Keratinocyte (primary cell): ENCODE measurements around the gene FOXO1. TPM values are rescaled to one million over a fixed set of nuclear protein-coding genes. Genes with fewer than 3 reads are reported as not detected.

Source experiments
- DNase-seq: peaks from one replicate; pipeline ENCODE4 v3.0.0-alpha.2; 2011; ENCODE audit warnings: low read depth, missing footprints, low spot score
- FAIRE-seq: peaks from 2 replicates; lab custom pipeline; 2011; peaks lifted over from hg19 to GRCh38; lab: Jason Lieb, UNC
- H2AFZ ChIP-seq: 2 replicates; pipeline ENCODE4 v1.6.0; 2012; ENCODE audit warnings: low read length, control low read depth, inconsistent platforms; ENCODE audit not compliant: control insufficient read depth
- H3K27ac ChIP-seq: 2 replicates; pipeline ENCODE4 v1.5.1; 2011; ENCODE audit warnings: low read length; ENCODE audit not compliant: control insufficient read depth, insufficient read depth
- H3K27me3 ChIP-seq: 3 replicates; pipeline ENCODE4 v1.6.0; 2011; ENCODE audit warnings: low read length; ENCODE audit not compliant: control insufficient read depth, insufficient read depth; ENCODE audit errors: extremely low read depth
- H3K36me3 ChIP-seq, 2 experiments: 2 replicates in 1 of 2; 3 replicates in 1 of 2; pipeline ENCODE4 v1.5.1; 2011; ENCODE audit warnings: low read length in 2 of 2, mild to moderate bottlenecking in 1 of 2; ENCODE audit not compliant: control insufficient read depth in 2 of 2, insufficient read depth in 2 of 2; ENCODE audit errors: extremely low read depth in 1 of 2
- H3K4me1 ChIP-seq: 3 replicates; pipeline ENCODE4 v1.5.1; 2011; ENCODE audit warnings: low read length; ENCODE audit not compliant: control insufficient read depth, insufficient read depth; ENCODE audit errors: extremely low read depth
- H3K4me2 ChIP-seq: 3 replicates; pipeline ENCODE4 v1.6.0; 2011; ENCODE audit warnings: low read depth, low read length; ENCODE audit not compliant: control insufficient read depth, insufficient read depth; ENCODE audit errors: extremely low read depth
- H3K4me3 ChIP-seq, 3 experiments: fragments of 200-600 bp in 1 of 3; sonication (generic) in 1 of 3; 2 replicates in 2 of 3; 3 replicates in 1 of 3; pipeline ENCODE4 v1.5.1; 2011 to 2016; ENCODE audit warnings: low read length in 3 of 3, mild to moderate bottlenecking in 3 of 3, control low read depth in 2 of 3, inconsistent platforms in 1 of 3, low read depth in 1 of 3, mixed read lengths in 1 of 3, mixed run types in 1 of 3, moderate library complexity in 1 of 3; ENCODE audit not compliant: control insufficient read depth in 2 of 3, insufficient read depth in 2 of 3; ENCODE audit errors: extremely low read depth in 1 of 3
- H3K79me2 ChIP-seq: 2 replicates; pipeline ENCODE4 v1.6.0; 2012; ENCODE audit warnings: low read length; ENCODE audit not compliant: control insufficient read depth, insufficient read depth
- H3K9ac ChIP-seq: 3 replicates; pipeline ENCODE4 v1.6.0; 2011; ENCODE audit warnings: low read length; ENCODE audit not compliant: control insufficient read depth, insufficient read depth; ENCODE audit errors: extremely low read depth
- H3K9me1 ChIP-seq: 3 replicates; pipeline ENCODE4 v1.6.0; 2011; ENCODE audit warnings: low read length; ENCODE audit not compliant: control insufficient read depth, insufficient read depth; ENCODE audit errors: extremely low read depth
- H3K9me3 ChIP-seq: 2 replicates; pipeline ENCODE4 v1.5.1; 2012; ENCODE audit warnings: low read depth, low read length; ENCODE audit not compliant: control insufficient read depth
- H4K20me1 ChIP-seq: 3 replicates; pipeline ENCODE4 v1.6.0; 2011; ENCODE audit warnings: low read length; ENCODE audit not compliant: control insufficient read depth, insufficient read depth; ENCODE audit errors: extremely low read depth
- CTCF ChIP-seq, 3 experiments: IDR thresholded peaks in 1 of 3; conservative IDR thresholded peaks in 1 of 3; optimal IDR thresholded peaks in 1 of 3; 2 replicates in 2 of 3; 3 replicates in 1 of 3; pipeline versions ENCODE3 to v1.5.1; 2011; ENCODE audit warnings: low read length in 3 of 3, mild to moderate bottlenecking in 3 of 3, moderate library complexity in 2 of 3, control low read depth in 1 of 3, inconsistent platforms in 1 of 3; ENCODE audit not compliant: insufficient read depth in 2 of 3; ENCODE audit errors: extremely low read depth in 1 of 3
- EZH2 ChIP-seq: IDR thresholded peaks from one replicate; pipeline ENCODE4 v1.6.1; 2012; ENCODE audit warnings: inconsistent platforms, mild to moderate bottlenecking, low read length, moderate library complexity
- dilution Hi-C: fragments of 300-500 bp; cut with MboI; formaldehyde crosslinking; loops from one replicate; pipeline ENCODE4 v1.7.0; 2020; ENCODE audit warnings: low sequenced_read_pairs; ENCODE audit not compliant: extremely low pct_ligation_motif_present
- polyA plus RNA-seq, 5 experiments: library from polyadenylated mRNA; depleted of rRNA in 3 of 5; stranded (reverse) in 3 of 5; stranded (forward) in 1 of 5; unstranded in 1 of 5; fragments of >200 nt; gene quantifications; 1 replicate in 1 of 5; 2 replicates in 3 of 5; 3 replicates in 1 of 5; pipeline versions ENCODE4 v1.2.1 to v1.2.3, GENCODE V29; 2011 to 2012; ENCODE audit warnings: missing spikeins in 2 of 5, low read depth in 1 of 5, low replicate concordance in 1 of 5

FOXO1 gene
- polyA plus RNA-seq, 1 donor (not counting 4 experiments of a cell fraction or from before 2014, with no cell fraction given) = 8.3 TPM

GRCh38 chr13:40550130-40550529 lies 116.3 kb downstream of the FOXO1 start:
- H3K4me1 ChIP-seq = peaks cover 3% of the 10 kb centered on the region
- no peaks in the 10 kb centered on the region for H3K27me3 ChIP-seq
- FAIRE-seq (no peak), DNase-seq (no peak)
- no peak overlapping the region for H3K9ac ChIP-seq
- no peaks in the 10 kb centered on the region for H3K36me3 ChIP-seq
- TF ChIP-seq CTCF (optimal IDR thresholded peaks at IDR 0.05 in 1 of 3, IDR thresholded peaks at IDR 0.05 in 1 of 3, conservative IDR thresholded peaks at IDR 0.05 in 1 of 3; ENCODE audit: extremely low read depth in 1 of 3, insufficient read depth in 2 of 3, low read length in 3 of 3) = no peak
- no peak for TF ChIP-seq EZH2
- H4K20me1 ChIP-seq = no peaks in the 10 kb centered on the region
- no peaks in the 10 kb centered on the region for H3K79me2 ChIP-seq
- no peak overlapping the region for H2AFZ ChIP-seq
- no peaks in the 10 kb centered on the region for H3K9me1 ChIP-seq
- dilution Hi-C loops = no loop called here
- no peaks in the 10 kb centered on the region for H3K9me3 ChIP-seq
- H3K27ac ChIP-seq = no peak overlapping the region
- no peak overlapping the region for H3K4me2 ChIP-seq
- H3K4me3 ChIP-seq = no peak overlapping the region

- no peak for FAIRE-seq
- dilution Hi-C loops = no loop called here
- DNase-seq = no peak
- no peak overlapping the region for H3K4me2 ChIP-seq
- no peaks in the 10 kb centered on the region for H3K79me2 ChIP-seq
- no peaks in the 10 kb centered on the region for H3K27me3 ChIP-seq
- H4K20me1 ChIP-seq = no peaks in the 10 kb centered on the region
- no peak overlapping the region for H3K4me3 ChIP-seq
- H2AFZ ChIP-seq = no peak overlapping the region
- TF ChIP-seq CTCF (optimal IDR thresholded peaks at IDR 0.05 in 1 of 3, IDR thresholded peaks at IDR 0.05 in 1 of 3, conservative IDR thresholded peaks at IDR 0.05 in 1 of 3; ENCODE audit: extremely low read depth in 1 of 3, insufficient read depth in 2 of 3, low read length in 3 of 3) (no peak), EZH2 (no peak)
- H3K4me1 ChIP-seq = peaks cover 3% of the 10 kb centered on the region
- H3K9ac ChIP-seq = no peak overlapping the region
- no peaks in the 10 kb centered on the region for H3K9me3 ChIP-seq
- no peak overlapping the region for H3K27ac ChIP-seq
- H3K9me1 ChIP-seq = no peaks in the 10 kb centered on the region
- H3K36me3 ChIP-seq = no peaks in the 10 kb centered on the region
These were observed 116.8 kb downstream of the FOXO1 start for GRCh38 chr13:40549500-40550094.
